ENCODE data around the gene ELFN1. TPM values are rescaled to one million over a fixed set of nuclear protein-coding genes. Genes with fewer than 3 reads are reported as not detected.

The ELFN1 gene
- total and polyA plus RNA-seq, 9 of the 15 experiments (the other 6 are each of a cell fraction or from before 2014, with no cell fraction given), result 0.04 to 0.64 (median 0.18) TPM; not detected in 2

DNA sequence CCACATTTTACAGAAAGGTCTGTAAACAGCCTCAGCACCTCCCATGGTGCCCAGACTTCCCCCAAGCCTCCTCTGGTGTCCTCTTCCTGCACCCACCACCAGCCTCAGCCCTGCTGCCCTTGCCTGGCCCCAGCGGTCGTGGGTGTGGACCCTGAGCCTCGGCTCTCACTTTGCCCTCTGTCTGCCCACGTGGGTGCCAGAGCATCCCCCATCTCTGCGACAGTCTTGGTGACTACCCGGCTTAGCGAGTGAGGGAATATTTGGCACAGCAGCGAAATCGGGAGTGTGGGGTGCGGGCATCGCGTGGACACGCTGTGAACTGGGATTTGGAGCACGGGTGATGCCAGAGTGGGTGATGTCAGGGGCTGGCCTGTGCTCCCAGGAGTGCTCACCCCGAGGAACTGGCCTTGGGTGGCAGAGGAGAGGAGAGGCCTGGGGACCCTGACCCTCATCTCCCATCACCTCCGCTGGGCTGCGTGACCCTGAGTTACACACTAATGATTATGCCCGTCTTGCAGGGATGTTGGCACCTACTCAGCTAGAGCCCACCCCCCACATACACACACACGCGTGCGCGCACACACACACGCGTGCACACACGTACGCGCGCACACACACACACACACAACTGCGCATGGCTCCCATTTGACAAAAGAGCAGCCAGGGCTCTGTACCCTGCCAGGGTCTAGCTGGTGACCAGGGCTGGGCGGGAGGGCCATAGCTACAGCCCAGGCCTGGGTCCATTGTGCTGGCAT, 8.7 kb downstream of the ELFN1 start (continued):
- TF ChIP-seq, protein P1, sequence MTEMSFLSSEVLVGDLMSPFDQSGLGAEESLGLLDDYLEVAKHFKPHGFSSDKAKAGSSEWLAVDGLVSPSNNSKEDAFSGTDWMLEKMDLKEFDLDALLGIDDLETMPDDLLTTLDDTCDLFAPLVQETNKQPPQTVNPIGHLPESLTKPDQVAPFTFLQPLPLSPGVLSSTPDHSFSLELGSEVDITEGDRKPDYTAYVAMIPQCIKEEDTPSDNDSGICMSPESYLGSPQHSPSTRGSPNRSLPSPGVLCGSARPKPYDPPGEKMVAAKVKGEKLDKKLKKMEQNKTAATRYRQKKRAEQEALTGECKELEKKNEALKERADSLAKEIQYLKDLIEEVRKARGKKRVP (CRISPR knock-in tag; IDR thresholded peaks at IDR 0.05), result no peak
- TF ChIP-seq HDAC1 (IDR thresholded peaks at IDR 0.05), result no peak
- TF ChIP-seq, protein P2, sequence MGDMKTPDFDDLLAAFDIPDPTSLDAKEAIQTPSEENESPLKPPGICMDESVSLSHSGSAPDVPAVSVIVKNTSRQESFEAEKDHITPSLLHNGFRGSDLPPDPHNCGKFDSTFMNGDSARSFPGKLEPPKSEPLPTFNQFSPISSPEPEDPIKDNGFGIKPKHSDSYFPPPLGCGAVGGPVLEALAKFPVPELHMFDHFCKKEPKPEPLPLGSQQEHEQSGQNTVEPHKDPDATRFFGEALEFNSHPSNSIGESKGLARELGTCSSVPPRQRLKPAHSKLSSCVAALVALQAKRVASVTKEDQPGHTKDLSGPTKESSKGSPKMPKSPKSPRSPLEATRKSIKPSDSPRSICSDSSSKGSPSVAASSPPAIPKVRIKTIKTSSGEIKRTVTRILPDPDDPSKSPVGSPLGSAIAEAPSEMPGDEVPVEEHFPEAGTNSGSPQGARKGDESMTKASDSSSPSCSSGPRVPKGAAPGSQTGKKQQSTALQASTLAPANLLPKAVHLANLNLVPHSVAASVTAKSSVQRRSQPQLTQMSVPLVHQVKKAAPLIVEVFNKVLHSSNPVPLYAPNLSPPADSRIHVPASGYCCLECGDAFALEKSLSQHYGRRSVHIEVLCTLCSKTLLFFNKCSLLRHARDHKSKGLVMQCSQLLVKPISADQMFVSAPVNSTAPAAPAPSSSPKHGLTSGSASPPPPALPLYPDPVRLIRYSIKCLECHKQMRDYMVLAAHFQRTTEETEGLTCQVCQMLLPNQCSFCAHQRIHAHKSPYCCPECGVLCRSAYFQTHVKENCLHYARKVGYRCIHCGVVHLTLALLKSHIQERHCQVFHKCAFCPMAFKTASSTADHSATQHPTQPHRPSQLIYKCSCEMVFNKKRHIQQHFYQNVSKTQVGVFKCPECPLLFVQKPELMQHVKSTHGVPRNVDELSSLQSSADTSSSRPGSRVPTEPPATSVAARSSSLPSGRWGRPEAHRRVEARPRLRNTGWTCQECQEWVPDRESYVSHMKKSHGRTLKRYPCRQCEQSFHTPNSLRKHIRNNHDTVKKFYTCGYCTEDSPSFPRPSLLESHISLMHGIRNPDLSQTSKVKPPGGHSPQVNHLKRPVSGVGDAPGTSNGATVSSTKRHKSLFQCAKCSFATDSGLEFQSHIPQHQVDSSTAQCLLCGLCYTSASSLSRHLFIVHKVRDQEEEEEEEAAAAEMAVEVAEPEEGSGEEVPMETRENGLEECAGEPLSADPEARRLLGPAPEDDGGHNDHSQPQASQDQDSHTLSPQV (IDR thresholded peaks at IDR 0.05), result no peak
